Stimulated activated CD8-positive, alpha-beta memory T cell treated with anti-CD3 and anti-CD28 coated beads, Interleukin-2, amount 100 ng/mL, for 1 hour (primary cell): ENCODE measurements around the gene FAM53B.
"Not testable (repeated sequence)": the region's sequence is repeated elsewhere in the genome, so short reads cannot be mapped to it uniquely, and the experiment has no call there.

ENCODE experiments used
- DNase-seq, 2 donors: peaks; one replicate each; pipeline ENCODE4 v3.0.0-alpha.2; 2020; ENCODE audit warnings: low read depth in 2 of 2

FAM53B gene

DNA sequence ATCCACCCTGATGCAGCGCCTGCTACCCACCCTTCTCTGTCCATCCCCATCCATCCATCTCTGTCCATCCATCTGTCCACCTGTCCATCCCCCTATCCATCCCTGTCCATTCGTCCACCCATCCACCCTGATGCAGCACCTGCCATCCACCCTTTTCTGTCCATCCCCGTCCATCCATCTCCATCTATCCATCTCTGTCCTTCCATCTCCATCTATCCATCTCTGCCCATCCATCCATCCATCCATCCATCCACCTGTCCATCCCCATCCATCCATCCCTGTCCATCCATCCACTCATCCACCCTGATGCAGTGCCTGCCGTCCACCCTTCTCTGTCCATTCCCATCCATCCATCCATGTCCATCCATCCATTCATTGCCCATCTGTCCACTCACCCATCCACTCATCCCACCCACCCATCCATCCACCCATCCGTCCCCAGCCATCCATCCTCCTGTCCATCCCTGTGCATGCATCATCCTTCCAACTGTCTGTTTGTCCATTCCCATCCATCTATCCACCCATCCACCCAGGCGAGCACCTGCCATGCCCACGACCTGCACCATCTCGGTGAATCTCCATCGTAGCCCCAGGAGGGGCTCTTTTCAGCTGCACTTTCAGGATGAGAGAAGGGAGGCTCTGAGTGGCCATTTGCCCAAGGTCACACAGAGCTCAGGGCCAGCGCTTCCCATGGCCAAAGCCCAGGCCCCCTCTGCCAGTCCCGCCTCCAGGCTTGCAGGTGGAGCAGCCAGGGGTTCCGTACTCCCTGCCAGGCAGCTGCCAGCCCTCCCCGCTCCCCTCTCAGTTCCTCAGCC, 145.2 kb downstream of the FAM53B start:
- no peak for DNase-seq

DNA sequence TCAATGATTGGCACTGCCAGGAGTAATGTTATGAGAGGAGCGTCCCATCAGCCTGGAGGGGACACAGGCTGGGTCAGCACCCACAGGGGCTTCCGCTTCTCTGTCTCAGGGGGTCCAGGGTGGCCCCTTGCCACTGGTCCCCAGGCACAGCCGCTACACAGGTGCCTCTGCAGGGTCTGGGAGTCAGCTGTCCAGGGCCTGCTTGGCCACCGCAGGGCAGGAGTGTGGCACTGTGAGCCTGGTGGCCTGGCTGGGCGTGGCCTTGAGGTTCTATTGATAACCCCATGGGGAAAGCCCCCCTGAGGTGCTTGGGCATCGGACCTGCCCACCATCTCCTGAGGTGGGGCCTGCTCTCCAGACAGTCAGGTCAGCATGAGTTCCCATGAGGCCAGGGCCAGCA, 146.0 kb downstream of the FAM53B start:
- no peak for DNase-seq

DNA sequence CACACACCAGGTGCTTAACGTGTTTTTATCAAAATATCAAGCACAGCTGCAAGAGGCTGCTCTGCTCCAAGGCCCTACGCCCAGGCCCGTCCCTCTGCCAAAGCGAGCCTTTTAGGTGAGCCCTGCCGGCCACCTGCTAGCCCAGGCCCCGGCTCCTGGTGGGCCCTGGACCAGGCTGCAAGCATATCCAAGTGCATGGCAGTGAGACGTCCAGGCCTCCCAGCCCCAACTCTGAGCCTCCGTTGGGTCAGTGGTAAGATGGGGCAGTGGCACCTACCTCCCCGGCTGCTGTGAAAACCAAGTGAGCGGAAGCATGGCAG, 146.4 kb downstream of the FAM53B start:
- DNase-seq = no peak

DNA sequence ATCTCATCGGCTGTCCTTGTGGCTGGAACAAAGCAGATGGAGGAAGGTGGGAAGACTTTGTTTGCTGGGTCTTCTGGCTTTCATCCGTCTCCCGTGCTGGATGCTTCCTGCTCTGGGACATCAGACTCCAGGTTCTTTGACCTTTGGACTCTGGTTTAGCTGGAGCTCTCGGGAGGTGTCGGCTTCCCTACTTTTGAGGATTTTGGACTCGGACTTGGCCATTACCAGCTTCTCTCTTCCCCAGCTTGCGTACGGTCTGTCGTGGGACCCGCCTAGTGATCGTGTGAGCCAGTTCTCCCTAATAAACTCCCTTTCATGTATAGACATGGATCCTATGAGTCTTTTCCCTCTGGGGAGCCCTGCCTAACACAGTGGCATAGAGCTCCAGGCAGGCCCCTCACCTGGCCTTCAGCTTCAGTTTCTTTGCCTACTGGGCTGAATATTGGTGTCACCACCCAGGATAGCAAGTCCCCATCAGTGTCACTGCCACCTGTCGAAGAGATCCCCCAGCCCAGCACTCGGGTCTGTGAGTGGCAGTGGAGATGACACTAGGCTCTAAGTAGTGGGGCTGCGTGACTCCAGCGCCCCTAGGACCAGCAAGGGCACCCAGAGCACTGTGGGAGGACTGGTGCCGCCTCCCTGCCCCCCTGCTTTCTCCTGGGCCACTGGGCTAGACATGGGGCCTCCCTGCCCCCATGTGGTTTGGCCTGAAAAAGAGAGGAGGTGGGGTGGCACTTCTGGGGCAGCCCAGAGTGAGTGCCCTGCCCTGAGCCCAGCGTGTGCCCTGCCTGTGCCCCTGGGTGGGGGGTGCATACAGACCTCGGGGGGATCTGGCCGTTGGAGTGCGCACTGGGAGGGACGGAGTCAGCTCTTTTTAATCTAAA, 147.0 kb downstream of the FAM53B start:
- no peak for DNase-seq

DNA sequence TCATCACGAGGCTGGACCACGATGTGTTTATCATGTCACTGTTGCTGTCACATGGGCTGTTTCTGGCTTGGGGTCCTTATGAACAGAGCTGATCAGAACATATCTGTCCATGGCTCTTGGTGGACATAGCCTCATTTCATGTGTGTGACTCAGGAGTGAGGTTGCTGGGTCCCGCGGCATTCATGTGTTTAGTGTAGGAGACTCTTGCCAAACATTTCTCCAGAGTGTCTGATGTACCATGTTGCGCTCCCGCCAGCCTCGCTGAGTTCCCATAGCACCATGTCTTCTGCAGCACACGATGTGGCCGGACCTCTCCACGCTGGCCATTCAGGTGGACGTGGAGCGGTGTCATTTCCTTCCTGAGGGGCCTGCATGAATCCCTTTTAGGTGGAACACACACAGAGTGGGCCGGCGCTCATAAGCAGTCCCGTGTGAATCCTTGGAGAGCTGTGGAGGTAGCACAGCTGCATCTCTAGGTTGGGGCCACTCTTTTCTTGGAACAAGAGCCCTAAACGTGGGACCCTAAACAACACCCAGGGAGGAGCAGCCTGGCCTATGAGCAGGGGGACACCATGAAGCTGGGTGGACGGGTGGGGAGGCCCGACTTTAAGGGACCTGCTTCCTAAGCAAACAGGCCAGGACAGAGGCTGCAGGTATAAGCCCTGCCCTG, 147.9 kb downstream of the FAM53B start:
- no peak for DNase-seq

DNA sequence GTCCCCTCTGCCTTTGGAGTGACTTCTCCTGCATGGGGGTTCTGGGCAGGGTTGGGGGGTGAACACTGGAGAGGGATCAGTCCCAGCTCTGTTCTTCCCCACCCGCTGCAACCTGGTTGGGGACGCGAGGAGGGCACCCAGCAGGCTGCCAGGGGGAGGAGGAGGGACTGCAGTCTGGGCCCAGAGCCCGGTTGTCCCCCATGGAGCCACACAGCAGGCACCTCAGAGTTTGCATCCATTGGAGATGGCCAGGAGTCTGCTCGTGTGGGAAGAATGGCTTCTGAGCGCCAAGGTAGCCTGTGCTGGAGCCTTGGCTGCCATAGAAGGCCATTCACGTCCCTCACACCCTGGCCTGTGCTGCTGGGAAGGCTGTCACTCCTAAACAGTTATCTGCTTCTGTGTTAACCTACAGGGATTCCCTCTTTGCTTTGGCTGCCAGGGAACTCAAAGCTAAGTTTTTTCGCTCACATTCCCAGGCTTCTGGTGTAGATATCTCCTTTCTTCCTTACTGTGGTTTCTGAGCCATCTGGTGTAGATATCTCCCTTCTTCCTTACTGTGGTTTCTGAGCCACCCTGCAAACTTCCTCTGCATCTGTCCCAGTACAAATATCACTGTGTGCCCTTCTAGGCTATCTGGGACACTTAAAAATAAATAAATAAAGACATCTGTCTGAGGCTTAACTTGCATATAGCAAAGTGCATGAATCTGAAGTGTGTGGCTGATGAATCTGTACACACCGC, 148.9 kb downstream of the FAM53B start:
- DNase-seq = no peak

DNA sequence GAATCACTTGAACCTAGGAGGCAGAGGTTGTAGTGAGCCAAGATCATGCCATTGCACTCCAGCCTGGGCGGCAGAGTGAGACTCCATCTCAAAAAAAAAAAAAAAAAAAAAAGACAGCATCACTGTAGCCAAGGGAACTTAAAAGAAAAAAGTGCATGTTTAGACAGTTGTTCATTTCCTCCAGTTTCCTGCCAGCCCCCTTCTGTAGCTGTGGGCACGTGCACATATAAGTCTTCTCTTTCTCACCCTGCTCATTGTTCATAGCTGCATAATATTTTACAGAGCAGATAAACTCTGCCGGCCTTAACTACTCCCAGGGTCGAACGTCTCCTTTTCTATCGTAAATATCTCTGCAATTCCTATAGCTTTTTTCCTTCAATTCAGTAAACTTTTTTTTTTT, 149.9 kb downstream of the FAM53B start:
- DNase-seq = no peak

DNA sequence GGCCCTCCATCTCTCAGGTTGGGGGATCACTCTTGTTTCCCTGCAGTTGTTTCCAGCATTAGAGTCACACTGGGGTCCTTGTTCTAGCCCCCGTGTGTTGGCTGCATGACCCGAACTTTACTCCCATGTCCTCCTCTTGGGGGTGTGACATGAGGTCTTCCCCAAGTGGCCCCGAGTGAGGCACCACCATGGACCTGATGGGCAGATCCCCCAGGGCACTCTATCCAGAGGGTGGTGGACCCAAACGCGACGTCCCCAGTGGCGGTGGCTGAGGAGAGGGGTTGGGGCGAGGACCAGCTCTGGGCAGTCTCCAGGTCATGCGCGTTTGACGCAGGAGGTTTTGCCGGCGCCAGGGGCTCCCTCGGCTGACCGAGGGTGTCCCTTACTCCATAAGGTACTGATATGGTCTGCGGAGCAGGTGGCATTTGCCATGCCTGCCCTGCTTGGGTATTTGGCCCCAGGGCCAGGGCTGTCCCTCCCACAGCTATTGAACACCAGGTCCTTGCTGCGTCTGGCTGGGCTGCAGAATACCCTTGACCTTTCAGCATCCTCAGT, 150.7 kb downstream of the FAM53B start:
- DNase-seq = no peak

DNA sequence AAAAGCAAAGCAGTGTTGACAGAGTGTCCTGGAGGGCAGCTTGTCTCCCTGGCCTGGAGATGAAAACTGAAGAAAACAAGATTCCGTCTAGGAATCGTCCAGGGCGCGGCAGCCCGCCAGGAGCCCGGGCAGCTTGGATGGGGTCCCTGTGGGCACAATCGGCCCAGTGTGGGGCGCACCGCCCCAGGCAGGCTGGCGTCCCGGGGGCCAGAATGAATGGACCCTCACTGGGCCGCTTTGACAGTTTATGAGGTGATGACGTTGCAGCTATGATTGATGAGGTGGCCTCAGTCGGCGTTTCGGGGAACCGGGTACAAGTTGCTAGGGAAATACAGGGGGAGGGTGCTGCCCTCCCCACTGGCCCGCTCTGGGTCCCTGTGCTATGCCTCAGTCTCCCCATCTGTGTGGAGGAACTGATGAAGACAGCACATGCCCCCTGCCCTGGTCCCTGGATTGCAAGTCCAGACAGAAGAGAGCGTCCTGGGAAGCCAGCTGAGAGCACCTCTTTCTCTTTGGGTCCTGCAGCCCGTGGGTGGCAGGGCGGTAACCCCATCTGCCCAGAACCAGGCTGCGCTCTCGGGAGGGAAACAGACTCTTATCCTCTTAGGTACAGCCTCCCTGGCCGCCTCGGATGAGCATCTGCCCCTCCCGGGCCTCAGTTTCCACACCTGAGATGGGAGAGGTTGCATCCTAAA, 151.3 kb downstream of the FAM53B start:
- DNase-seq = no peak

DNA sequence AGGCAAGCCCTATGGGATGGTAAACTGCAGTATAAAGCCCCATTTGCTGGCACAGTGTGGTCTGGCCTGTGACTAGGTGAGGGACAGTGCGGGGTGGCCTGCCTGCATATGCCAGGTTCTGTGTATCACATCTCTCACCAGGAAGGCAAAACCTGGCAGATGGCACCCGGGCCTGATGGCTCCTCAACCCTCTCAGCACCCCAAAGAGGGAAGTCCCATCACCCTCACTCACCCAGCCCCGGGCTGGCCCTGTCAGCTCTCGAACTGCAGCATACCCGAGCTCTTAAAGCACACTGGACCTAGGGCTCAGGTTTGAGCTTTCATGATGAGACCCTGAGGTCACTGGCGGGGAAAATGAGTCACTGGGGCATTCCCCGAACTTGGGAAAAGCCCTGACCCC, 152.1 kb downstream of the FAM53B start:
- no peak for DNase-seq

DNA sequence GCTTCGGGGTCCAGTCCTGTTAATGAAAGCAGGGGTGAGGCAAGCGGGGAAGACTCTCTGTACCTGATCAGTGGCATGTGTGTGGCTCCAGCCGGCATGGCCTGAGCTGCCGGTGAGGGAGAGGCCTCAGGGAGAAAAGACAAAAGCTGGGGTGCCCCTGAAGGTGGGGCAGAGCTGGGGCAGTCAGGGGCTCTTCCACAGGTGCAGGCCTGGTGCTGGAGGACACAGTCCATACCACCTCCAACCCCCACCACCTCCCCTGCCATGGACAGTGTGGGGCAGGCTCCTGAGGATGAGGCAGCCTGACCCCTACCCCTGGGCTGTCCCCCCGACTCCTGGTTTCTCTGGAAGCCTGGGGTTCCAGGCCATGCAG, 153.1 kb downstream of the FAM53B start:
- DNase-seq = no peak

DNA sequence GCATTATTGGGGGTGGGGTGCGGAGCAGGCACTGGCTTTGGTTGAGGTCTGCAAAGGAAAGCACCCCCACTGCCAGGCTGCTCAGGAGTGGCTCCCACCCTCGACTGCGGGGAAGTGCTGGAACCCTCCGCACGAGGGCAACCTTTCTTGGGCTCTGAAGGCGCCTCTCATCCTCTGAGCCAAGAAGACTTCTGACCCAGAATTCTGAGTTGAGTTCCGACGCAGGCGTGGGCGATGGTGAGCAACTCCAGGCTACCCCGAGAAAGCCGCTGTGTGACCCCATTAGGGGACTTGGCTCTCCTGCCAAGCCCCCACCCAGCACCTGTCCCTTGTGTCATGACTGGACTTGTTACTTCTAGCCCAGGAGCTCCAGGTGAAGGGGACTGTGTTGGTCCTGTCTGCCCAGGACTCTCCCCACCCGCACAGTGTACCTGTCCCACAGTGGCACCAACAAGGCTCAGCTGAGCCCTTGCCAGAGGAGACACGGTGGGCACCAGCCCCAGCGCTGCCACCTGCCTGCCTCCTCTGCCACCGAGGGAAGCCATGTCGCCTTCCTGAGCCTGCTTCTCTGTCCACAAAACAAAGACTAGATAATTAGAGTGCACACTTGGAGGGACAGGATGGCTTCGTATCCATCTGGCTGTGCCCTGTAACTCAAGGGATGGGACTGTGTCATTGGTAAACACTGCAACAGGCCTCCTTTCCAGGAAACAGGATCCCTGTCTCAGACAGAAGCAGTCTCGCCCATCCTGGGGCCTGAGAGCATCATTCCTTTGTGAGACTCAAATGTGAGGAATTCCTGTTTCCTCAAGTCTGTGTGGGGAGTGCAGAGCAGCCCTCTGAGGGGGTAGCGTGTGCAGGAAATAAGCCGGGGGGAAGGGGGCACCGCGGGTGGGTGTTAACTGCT, 153.7 kb downstream of the FAM53B start:
- no peak for DNase-seq

DNA sequence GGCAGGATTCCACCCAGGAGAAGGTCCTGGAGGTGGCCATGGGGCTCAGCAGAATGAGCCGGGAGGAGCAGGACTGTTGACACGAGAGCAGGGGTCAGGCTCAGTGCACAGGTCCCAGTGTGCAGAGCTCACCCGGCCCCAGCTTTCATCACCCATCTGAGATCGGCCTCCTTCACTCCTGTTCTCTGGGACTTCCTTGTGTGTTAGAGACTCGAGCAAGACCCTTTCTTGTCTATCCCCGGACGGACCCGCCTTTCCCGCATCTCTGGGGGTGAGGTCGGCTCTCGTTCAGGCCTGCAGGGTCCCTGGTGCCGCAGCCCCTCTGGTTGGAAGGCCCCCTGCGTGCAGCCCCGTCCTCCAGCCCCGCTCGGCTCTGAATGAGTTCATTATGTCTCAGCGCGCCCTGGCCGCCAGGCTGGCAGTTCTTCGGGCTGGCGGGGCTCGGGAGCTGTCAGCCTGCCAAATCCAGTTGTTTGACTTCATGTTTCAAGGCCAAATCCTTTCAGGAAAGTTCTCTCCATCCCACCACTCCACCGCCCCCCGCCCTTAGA, 154.6 kb downstream of the FAM53B start:
- DNase-seq = no peak

DNA sequence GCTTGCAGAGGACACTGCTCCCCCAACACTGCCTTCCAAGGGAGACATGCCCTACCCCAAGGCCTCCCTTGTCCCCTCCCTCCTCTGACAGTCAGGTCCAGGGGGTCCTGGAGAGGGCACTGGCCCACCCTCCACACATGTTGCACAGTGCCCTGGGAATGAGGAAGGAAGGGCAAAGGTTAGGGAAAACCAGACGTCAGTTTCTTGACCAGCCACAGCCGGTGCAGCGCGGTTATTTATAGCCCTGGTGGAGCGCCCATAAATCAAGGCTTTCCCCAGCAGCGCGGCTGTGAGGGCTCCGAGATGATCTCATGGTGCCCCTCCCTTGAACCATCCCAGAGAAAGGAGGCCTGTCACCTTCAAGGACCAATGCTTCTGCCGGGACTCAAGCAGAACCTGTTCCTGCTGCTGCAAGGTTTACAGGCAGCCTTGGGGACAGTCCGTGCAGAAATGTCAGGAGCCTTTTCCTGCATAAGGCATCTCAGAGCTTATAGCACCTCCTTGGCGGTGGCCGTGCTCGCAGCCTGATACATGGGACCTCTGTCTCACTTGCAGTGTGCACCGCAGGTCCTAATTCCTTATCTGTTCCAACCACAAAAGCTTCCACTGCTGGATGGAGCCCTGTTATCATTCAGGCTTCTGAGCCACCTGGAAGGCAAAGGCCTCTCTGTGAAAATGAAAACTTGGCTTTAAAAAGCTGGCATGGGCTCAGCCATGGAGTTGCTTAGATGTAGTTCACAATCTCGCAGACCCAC, 155.3 kb downstream of the FAM53B start:
- DNase-seq = no peak

DNA sequence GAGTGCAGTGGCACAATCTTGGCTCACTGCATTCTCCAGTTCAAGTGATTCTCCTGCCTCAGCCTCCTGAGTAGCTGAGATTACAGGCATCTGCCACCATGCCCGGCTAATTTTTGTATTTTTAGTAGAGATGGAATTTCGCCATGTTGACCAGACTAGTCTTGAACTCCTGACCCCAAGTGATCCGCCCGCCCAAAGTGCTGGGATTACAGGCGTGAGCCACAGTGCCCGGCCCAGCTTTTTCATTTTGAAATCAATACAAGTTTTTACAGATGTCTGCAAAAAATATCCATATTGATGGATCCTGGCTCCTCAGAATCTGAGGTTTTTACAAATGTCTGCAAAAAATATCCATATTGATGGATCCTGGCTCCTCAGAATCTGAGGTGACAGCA, 155.8 kb downstream of the FAM53B start:
- not testable (repeated sequence) for DNase-seq

DNA sequence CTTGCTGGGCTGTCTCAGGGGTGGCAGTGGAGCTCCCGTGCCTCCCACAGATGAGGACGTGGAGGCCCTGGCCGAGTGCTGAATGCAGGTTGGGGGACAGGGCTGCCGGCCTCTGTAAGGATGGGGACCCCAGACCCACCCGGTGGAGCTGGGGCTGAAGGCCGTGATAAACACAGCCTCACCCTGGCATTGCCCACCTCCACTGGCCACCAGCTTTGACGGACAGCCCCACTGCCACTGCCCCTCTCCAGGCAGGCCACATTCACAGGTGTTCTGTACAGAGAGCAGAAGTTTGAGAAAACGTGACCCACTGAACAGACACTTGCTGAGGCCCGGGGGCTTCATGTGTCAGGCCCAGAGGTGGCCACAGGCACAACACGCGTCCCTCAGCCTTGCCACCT, 156.4 kb downstream of the FAM53B start:
- DNase-seq = no peak

DNA sequence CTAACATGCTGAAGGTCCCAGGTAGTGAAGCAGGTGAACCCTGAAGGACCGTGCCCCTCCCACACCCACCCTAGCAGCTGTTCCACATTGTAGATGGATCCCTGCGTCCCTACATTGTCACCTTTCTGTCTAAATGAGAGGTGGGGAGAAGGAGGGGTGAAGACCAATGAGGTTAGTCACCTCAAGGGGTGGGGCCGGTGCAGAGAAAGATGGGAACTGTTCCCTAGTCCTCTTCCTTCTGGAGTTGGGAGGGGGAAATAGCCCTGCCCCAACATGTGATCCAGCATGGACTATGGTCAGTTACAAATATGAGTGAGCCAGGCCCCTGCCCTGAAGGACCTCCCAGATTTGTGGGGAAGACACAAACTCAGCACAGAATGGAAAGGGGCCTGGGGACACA, 158.0 kb downstream of the FAM53B start:
- no peak for DNase-seq

DNA sequence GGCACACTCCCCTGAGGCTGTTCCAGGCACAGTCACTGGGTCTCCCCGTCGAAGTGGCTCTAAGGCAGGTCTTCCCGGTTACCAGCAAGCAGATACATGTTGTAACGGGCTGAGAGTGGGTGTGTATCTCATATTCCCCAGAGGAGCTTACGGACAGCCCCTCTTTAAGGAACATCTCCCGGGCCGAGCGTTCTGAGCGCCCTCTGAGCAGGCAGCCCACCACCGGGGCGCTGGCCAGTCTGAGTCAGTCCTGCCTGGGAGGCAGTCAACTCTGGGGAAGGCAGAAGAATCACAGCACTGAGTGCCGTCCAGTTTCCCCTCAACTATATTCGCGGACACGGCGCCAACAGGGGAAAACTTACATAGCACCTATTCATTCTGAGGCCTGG, 165.2 kb downstream of the FAM53B start:
- no peak for DNase-seq
